Vagina (tissue), 2 donors: ENCODE results near the gene ANKRD10.

Source experiments
- POLR2A ChIP-seq, 2 donors: fragments of 450-650 bp; IDR thresholded peaks; one replicate each; pipeline ENCODE4 v1.6.1; 2017; ENCODE audit warnings: antibody characterized with exemption in 2 of 2, mild to moderate bottlenecking in 2 of 2, moderate library complexity in 2 of 2
- TF ChIP-seq, protein P1 (sequence below), 3 experiments: fragments of 450-650 bp in 2 of 3; fragments of 200-600 bp in 1 of 3; sonication (generic) in 1 of 3; IDR thresholded peaks; one replicate each; pipeline ENCODE4 v1.5.1; 2017 to 2019; ENCODE audit warnings: antibody characterized with exemption in 3 of 3, mild to moderate bottlenecking in 2 of 3, moderate library complexity in 2 of 3

GRCh38 chr13:110942248-110942981 is 27.5 kb upstream of the ANKRD10 start:
- TF ChIP-seq, protein P1, sequence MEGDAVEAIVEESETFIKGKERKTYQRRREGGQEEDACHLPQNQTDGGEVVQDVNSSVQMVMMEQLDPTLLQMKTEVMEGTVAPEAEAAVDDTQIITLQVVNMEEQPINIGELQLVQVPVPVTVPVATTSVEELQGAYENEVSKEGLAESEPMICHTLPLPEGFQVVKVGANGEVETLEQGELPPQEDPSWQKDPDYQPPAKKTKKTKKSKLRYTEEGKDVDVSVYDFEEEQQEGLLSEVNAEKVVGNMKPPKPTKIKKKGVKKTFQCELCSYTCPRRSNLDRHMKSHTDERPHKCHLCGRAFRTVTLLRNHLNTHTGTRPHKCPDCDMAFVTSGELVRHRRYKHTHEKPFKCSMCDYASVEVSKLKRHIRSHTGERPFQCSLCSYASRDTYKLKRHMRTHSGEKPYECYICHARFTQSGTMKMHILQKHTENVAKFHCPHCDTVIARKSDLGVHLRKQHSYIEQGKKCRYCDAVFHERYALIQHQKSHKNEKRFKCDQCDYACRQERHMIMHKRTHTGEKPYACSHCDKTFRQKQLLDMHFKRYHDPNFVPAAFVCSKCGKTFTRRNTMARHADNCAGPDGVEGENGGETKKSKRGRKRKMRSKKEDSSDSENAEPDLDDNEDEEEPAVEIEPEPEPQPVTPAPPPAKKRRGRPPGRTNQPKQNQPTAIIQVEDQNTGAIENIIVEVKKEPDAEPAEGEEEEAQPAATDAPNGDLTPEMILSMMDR (IDR thresholded peaks at IDR 0.05): no peak
- no peak for TF ChIP-seq POLR2A (IDR thresholded peaks at IDR 0.05)
